Liver (tissue), 9 donors: ENCODE results near the gene MGA. TPM values are rescaled to one million over a fixed set of nuclear protein-coding genes. Genes with fewer than 3 reads are reported as not detected.

Experiments
- DNase-seq: peaks from one replicate; pipeline ENCODE4 v3.0.0-alpha.2; 2017; ENCODE audit warnings: low spot score
- H3K27ac ChIP-seq, 2 donors: one replicate each; pipeline ENCODE4 v1.7.0; 2013; ENCODE audit warnings: inconsistent platforms in 2 of 2, low read length in 2 of 2, control low read depth in 1 of 2, low read depth in 1 of 2, mild to moderate bottlenecking in 1 of 2
- H3K27me3 ChIP-seq, 4 donors: one replicate each; pipeline versions ENCODE4 v1.6.1 to v1.7.0; 2013; ENCODE audit warnings: low read length in 3 of 4, inconsistent platforms in 1 of 4, mild to moderate bottlenecking in 1 of 4, moderate library complexity in 1 of 4; ENCODE audit not compliant: control insufficient read depth in 4 of 4, insufficient read depth in 4 of 4
- H3K36me3 ChIP-seq, 4 donors: one replicate each; pipeline versions ENCODE4 v1.6.1 to v1.7.0; 2013; ENCODE audit warnings: low read length in 3 of 4, mild to moderate bottlenecking in 3 of 4, low read depth in 1 of 4, moderate library complexity in 1 of 4; ENCODE audit not compliant: control insufficient read depth in 4 of 4, insufficient read depth in 3 of 4
- H3K4me1 ChIP-seq, 4 donors: one replicate each; pipeline versions ENCODE4 v1.6.1 to v1.7.0; 2013; ENCODE audit warnings: low read length in 3 of 4, mild to moderate bottlenecking in 3 of 4, moderate library complexity in 1 of 4; ENCODE audit not compliant: control insufficient read depth in 4 of 4, insufficient read depth in 4 of 4
- H3K4me3 ChIP-seq, 3 donors: one replicate each; pipeline versions ENCODE4 v1.6.1 to v1.7.0; 2013; ENCODE audit warnings: low read length in 3 of 3, control low read depth in 1 of 3, low read depth in 1 of 3, mild to moderate bottlenecking in 1 of 3
- H3K9ac ChIP-seq, 2 donors: one replicate each; pipeline ENCODE4 v1.7.0; 2013; ENCODE audit warnings: low read length in 2 of 2, mild to moderate bottlenecking in 2 of 2, moderate library complexity in 2 of 2, control low read depth in 1 of 2, low read depth in 1 of 2
- H3K9me3 ChIP-seq, 4 donors: one replicate each; pipeline versions ENCODE4 v1.6.1 to v1.7.0; 2013; ENCODE audit warnings: low read length in 3 of 4; ENCODE audit not compliant: control insufficient read depth in 4 of 4
- ATF3 ChIP-seq: IDR thresholded peaks from 2 replicates; pipeline ENCODE4 v1.6.1; 2016; ENCODE audit warnings: antibody characterized with exemption
- EGR1 ChIP-seq, 2 donors: IDR thresholded peaks; 2 replicates each; pipeline ENCODE4 v1.6.1; 2016 to 2018; ENCODE audit warnings: antibody characterized with exemption in 2 of 2, low read depth in 2 of 2
- FOXA1 ChIP-seq: IDR thresholded peaks from 2 replicates; pipeline ENCODE4 v1.6.1; 2016; ENCODE audit warnings: antibody characterized with exemption
- FOXA2 ChIP-seq: IDR thresholded peaks from 2 replicates; pipeline ENCODE4 v1.6.1; 2016; ENCODE audit warnings: antibody characterized with exemption
- GABPA ChIP-seq, 2 donors: IDR thresholded peaks in 1 of 2; conservative IDR thresholded peaks in 1 of 2; 2 replicates each; pipeline ENCODE4 v1.6.1; 2016; ENCODE audit warnings: antibody characterized with exemption in 2 of 2, mild to moderate bottlenecking in 1 of 2, moderate library complexity in 1 of 2
- HNF4A ChIP-seq, 2 donors: conservative IDR thresholded peaks; 2 replicates each; pipeline ENCODE4 v1.6.1; 2016; ENCODE audit warnings: antibody characterized with exemption in 2 of 2, mild to moderate bottlenecking in 2 of 2
- HNF4G ChIP-seq: IDR thresholded peaks from 2 replicates; pipeline ENCODE4 v1.6.1; 2016; ENCODE audit warnings: antibody characterized with exemption
- MAX ChIP-seq: IDR thresholded peaks from 2 replicates; pipeline ENCODE4 v1.6.1; 2016; ENCODE audit warnings: antibody characterized with exemption
- NR2F2 ChIP-seq: IDR thresholded peaks from 2 replicates; pipeline ENCODE4 v1.6.1; 2016; ENCODE audit warnings: antibody characterized with exemption
- RAD21 ChIP-seq, 2 donors: IDR thresholded peaks; 2 replicates each; pipeline ENCODE4 v1.6.1; 2016; ENCODE audit warnings: antibody characterized with exemption in 2 of 2, mild to moderate bottlenecking in 2 of 2
- REST ChIP-seq: IDR thresholded peaks from 2 replicates; pipeline ENCODE4 v1.6.1; 2016; ENCODE audit warnings: antibody characterized with exemption, mild to moderate bottlenecking
- RXRA ChIP-seq, 2 donors: IDR thresholded peaks; 2 replicates each; pipeline ENCODE4 v1.6.1; 2017 to 2018; ENCODE audit warnings: antibody characterized with exemption in 2 of 2, mild to moderate bottlenecking in 1 of 2
- SP1 ChIP-seq: IDR thresholded peaks from 2 replicates; pipeline ENCODE4 v1.6.1; 2018; ENCODE audit warnings: antibody characterized with exemption, mild to moderate bottlenecking
- YY1 ChIP-seq: IDR thresholded peaks from 2 replicates; pipeline ENCODE4 v1.6.1; 2016; ENCODE audit warnings: antibody characterized with exemption, mild to moderate bottlenecking
- WGBS: extraction: QIAGEN DNeasy Blood & Tissue Kit; methylation state at CpG from one replicate; pipeline ENCODE4 v1.1.7; 2013; 5-methylcytosine and 5-hydroxymethylcytosine counted together
- polyA plus RNA-seq, 2 donors: library from polyadenylated mRNA; stranded (reverse) in 1 of 2; unstranded in 1 of 2; fragments of 200-250 nt in 1 of 2; fragments of >200 nt in 1 of 2; fragmentation: Nextera tagmentation in 1 of 2; extraction: Ambion mirVana in 1 of 2; gene quantifications; one replicate each; pipeline versions ENCODE4 v1.2.1 to v1.2.3, GENCODE V29; 2013 to 2015
- total RNA-seq, 2 donors: library from RNA; depleted of rRNA; stranded (reverse); fragments of >200 nt; gene quantifications; one replicate each; pipeline ENCODE4 v1.2.3, GENCODE V29; 2014
- TF ChIP-seq, protein P1 (sequence below): fragments of 150-350 bp; IDR thresholded peaks from 2 replicates; pipeline ENCODE4 v1.5.1; 2017; ENCODE audit warnings: improper control_type of control experiment, low read depth, low read length; ENCODE audit not compliant: missing input control
- TF ChIP-seq, protein P2 (sequence below): IDR thresholded peaks from 2 replicates; pipeline ENCODE4 v1.6.1; 2016; ENCODE audit warnings: antibody characterized with exemption
- donor health status: healthy.
- donor health status: healthy.
- donor health status: healthy.
- donor health status: healthy.
- donor health status: healthy.

The MGA gene
- total and polyA plus RNA-seq, 4 donors = 2.1 to 33.5 (median 13.2) TPM

- H3K9ac ChIP-seq = no peak overlapping the region
- no peaks in the 10 kb centered on the region for H3K36me3 ChIP-seq
- H3K27me3 ChIP-seq = no peaks in the 10 kb centered on the region
- no peak for DNase-seq
- no peak for TF ChIP-seq FOXA2
- TF ChIP-seq HNF4A (conservative IDR thresholded peaks at IDR 0.05) = no peak
- TF ChIP-seq RXRA (IDR thresholded peaks at IDR 0.05) = no peak
- TF ChIP-seq HNF4G = no peak
- TF ChIP-seq RAD21 (IDR thresholded peaks at IDR 0.05) = no peak
- TF ChIP-seq REST = no peak
- TF ChIP-seq NR2F2 = no peak
- TF ChIP-seq YY1 = no peak
- no peak for TF ChIP-seq MAX
- TF ChIP-seq, protein P1, sequence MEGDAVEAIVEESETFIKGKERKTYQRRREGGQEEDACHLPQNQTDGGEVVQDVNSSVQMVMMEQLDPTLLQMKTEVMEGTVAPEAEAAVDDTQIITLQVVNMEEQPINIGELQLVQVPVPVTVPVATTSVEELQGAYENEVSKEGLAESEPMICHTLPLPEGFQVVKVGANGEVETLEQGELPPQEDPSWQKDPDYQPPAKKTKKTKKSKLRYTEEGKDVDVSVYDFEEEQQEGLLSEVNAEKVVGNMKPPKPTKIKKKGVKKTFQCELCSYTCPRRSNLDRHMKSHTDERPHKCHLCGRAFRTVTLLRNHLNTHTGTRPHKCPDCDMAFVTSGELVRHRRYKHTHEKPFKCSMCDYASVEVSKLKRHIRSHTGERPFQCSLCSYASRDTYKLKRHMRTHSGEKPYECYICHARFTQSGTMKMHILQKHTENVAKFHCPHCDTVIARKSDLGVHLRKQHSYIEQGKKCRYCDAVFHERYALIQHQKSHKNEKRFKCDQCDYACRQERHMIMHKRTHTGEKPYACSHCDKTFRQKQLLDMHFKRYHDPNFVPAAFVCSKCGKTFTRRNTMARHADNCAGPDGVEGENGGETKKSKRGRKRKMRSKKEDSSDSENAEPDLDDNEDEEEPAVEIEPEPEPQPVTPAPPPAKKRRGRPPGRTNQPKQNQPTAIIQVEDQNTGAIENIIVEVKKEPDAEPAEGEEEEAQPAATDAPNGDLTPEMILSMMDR = no peak
- peaks cover 7 to 27% (median 16%) of the 10 kb centered on the region in 4 donors for H3K4me1 ChIP-seq
- no peak overlapping the region for H3K4me3 ChIP-seq
- 60% methylated on average over 1 of the region's 1 CpG for WGBS
- no peak overlapping the region for H3K27ac ChIP-seq
- H3K9me3 ChIP-seq = no peaks in the 10 kb centered on the region
Observed at GRCh38 chr15:41658689-41659088, 1.5 kb upstream of the MGA start.

GRCh38 chr15:41659190-41659589 lies 1.0 kb upstream of the MGA start:
- WGBS = 95% methylated on average over 2 of the region's 2 CpGs

More at GRCh38 chr15:41659190-41659589, 1.0 kb upstream of the MGA start:
- no peak overlapping the region for H3K27ac ChIP-seq
- peaks cover 7 to 27% (median 16%) of the 10 kb centered on the region in 4 donors for H3K4me1 ChIP-seq
- H3K9me3 ChIP-seq = no peaks in the 10 kb centered on the region
- DNase-seq = no peak
- TF ChIP-seq MAX = no peak
- no peak for TF ChIP-seq YY1
- no peak for TF ChIP-seq FOXA2
- TF ChIP-seq HNF4A (conservative IDR thresholded peaks at IDR 0.05) = no peak
- TF ChIP-seq EGR1 (IDR thresholded peaks at IDR 0.05; ENCODE audit: low read depth in 2 of 2) = no peak
- no peak for TF ChIP-seq ATF3
- no peak for TF ChIP-seq SP1
- TF ChIP-seq HNF4G = no peak
- TF ChIP-seq GABPA (IDR thresholded peaks at IDR 0.05 in 1 of 2, conservative IDR thresholded peaks at IDR 0.05 in 1 of 2) = no peak
- no peak for TF ChIP-seq FOXA1
- TF ChIP-seq, protein P2, sequence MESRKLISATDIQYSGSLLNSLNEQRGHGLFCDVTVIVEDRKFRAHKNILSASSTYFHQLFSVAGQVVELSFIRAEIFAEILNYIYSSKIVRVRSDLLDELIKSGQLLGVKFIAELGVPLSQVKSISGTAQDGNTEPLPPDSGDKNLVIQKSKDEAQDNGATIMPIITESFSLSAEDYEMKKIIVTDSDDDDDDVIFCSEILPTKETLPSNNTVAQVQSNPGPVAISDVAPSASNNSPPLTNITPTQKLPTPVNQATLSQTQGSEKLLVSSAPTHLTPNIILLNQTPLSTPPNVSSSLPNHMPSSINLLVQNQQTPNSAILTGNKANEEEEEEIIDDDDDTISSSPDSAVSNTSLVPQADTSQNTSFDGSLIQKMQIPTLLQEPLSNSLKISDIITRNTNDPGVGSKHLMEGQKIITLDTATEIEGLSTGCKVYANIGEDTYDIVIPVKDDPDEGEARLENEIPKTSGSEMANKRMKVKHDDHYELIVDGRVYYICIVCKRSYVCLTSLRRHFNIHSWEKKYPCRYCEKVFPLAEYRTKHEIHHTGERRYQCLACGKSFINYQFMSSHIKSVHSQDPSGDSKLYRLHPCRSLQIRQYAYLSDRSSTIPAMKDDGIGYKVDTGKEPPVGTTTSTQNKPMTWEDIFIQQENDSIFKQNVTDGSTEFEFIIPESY = no peak
- TF ChIP-seq NR2F2 = no peak
- TF ChIP-seq, protein P1 = no peak
- no peak for TF ChIP-seq RXRA (IDR thresholded peaks at IDR 0.05)
- TF ChIP-seq REST = no peak
- H3K9ac ChIP-seq = no peak overlapping the region
- no peaks in the 10 kb centered on the region for H3K36me3 ChIP-seq
- no peak overlapping the region for H3K4me3 ChIP-seq
- no peaks in the 10 kb centered on the region for H3K27me3 ChIP-seq
